HepG2 (cell line): Measurements from ENCODE around the gene SETD7. TPM values are rescaled to one million over a fixed set of nuclear protein-coding genes. Genes with fewer than 3 reads are reported as not detected.

Experiments used
- ATAC-seq: fragments of 200-7000 bp; cut with Tn5 transposase; 3 replicates; pipeline ENCODE4 v1.9.1; 2020; ENCODE audit warnings: mild to moderate bottlenecking, moderate library complexity
- BruUV-seq: library from RNA; stranded (reverse); fragments of 400-500 nt; replicated peaks from 2 replicates; lab custom pipeline; 2021; lab: Mats Ljungman, UMichigan
- CTCF ChIA-PET: fragments of 300-600 bp; formaldehyde crosslinking; extraction: SDS; loops from one replicate; lab custom pipeline; 2021; ENCODE audit warnings: low total read pairs, inconsistent platforms, low intra/inter-chr PET ratio; lab: Yijun Ruan, JAX
- POLR2A ChIA-PET: fragments of 350-600 bp; sonication (Branson Sonifier 250); formaldehyde crosslinking; loops from one replicate; lab custom pipeline; 2020; ENCODE audit warnings: antibody characterized with exemption, inconsistent platforms; lab: Yijun Ruan, JAX
- DNase-seq: peaks from one replicate; pipeline ENCODE4 v3.0.0-alpha.2; 2015; ENCODE audit warnings: low spot score
- FAIRE-seq: peaks from 3 replicates; lab custom pipeline; 2011; peaks lifted over from hg19 to GRCh38; lab: Jason Lieb, UNC
- H2AFZ ChIP-seq: one replicate; pipeline ENCODE4 v1.6.1; 2011; ENCODE audit warnings: low read length, inconsistent platforms
- H3K27ac ChIP-seq: fragments of 300-600 bp; 3 replicates; pipeline ENCODE4 v1.8.0; 2011; ENCODE audit warnings: mixed run types, mild to moderate bottlenecking, mixed read lengths, low read length, inconsistent platforms; ENCODE audit not compliant: insufficient read depth; ENCODE audit errors: extremely low read length
- H3K27me3 ChIP-seq, 2 experiments: fragments of 200-600 bp in 1 of 2; 2 replicates in 1 of 2; 3 replicates in 1 of 2; pipeline versions ENCODE4 v1.6.0 to v1.8.0; 2011; ENCODE audit warnings: low read length in 2 of 2, mild to moderate bottlenecking in 2 of 2, moderate library complexity in 2 of 2, inconsistent platforms in 1 of 2; ENCODE audit not compliant: insufficient read depth in 2 of 2, control insufficient read depth in 1 of 2
- H3K36me3 ChIP-seq, 2 experiments: fragments of 200-600 bp in 1 of 2; replicated peaks in 1 of 2; 2 replicates in 1 of 2; 3 replicates in 1 of 2; pipeline versions ENCODE4 v1.5.1 to v1.8.0; 2011; ENCODE audit warnings: low read length in 2 of 2, inconsistent platforms in 1 of 2; ENCODE audit not compliant: insufficient read depth in 2 of 2, control insufficient read depth in 1 of 2
- H3K4me1 ChIP-seq: 2 replicates; pipeline ENCODE4 v1.5.1; 2012; ENCODE audit warnings: low read length, inconsistent platforms; ENCODE audit not compliant: insufficient read depth
- H3K4me2 ChIP-seq: 2 replicates; pipeline ENCODE4 v1.6.0; 2011; ENCODE audit warnings: low read depth, low read length, inconsistent platforms
- H3K4me3 ChIP-seq, 3 experiments: fragments of 200-600 bp in 1 of 3; sonication (generic), shearing (Covaris generic) in 1 of 3; replicated peaks in 1 of 3; 2 replicates each; pipeline ENCODE4 v1.5.1; 2011 to 2016; ENCODE audit warnings: low read length in 3 of 3, inconsistent platforms in 2 of 3, low read depth in 2 of 3, mild to moderate bottlenecking in 2 of 3, control low read depth in 1 of 3, mixed read lengths in 1 of 3; ENCODE audit not compliant: insufficient read depth in 1 of 3
- H3K79me2 ChIP-seq: one replicate; pipeline ENCODE4 v1.6.1; 2011; ENCODE audit warnings: low read length, inconsistent platforms; ENCODE audit not compliant: insufficient read depth
- H3K9ac ChIP-seq: 2 replicates; pipeline ENCODE4 v1.6.0; 2011; ENCODE audit warnings: mild to moderate bottlenecking, low read depth, low read length, inconsistent platforms; ENCODE audit not compliant: insufficient read depth
- H3K9me3 ChIP-seq: 2 replicates; pipeline ENCODE4 v1.5.1; 2012; ENCODE audit warnings: mild to moderate bottlenecking, low read length
- H4K20me1 ChIP-seq: 2 replicates; pipeline ENCODE4 v1.6.0; 2011; ENCODE audit warnings: inconsistent platforms, mild to moderate bottlenecking, low read length, moderate library complexity; ENCODE audit not compliant: insufficient read depth
- AGO1 ChIP-seq: fragments of 200-400 bp; formaldehyde crosslinking; IDR thresholded peaks from 2 replicates; pipeline ENCODE4 v1.6.1; 2017; ENCODE audit warnings: mild to moderate bottlenecking, low read depth, low read length, moderate library complexity; ENCODE audit not compliant: poor library complexity, severe bottlenecking
- ETV5 ChIP-seq: IDR thresholded peaks from 2 replicates; pipeline ENCODE4 v1.6.1; 2018; ENCODE audit warnings: missing biosample characterization, missing genetic modification reagents, inconsistent platforms, borderline replicate concordance
- HMG20A ChIP-seq: IDR thresholded peaks from 2 replicates; pipeline ENCODE4 v1.6.1; 2016; ENCODE audit warnings: borderline replicate concordance
- MAFF ChIP-seq: IDR thresholded peaks from 2 replicates; pipeline ENCODE4 v1.6.1; 2011; ENCODE audit warnings: low read depth, low read length, improper control_type of control experiment
- MAFK ChIP-seq, 2 experiments: IDR thresholded peaks in 1 of 2; conservative IDR thresholded peaks in 1 of 2; 2 replicates each; pipeline ENCODE4 v1.6.1; 2011; ENCODE audit warnings: improper control_type of control experiment in 2 of 2, low read length in 2 of 2
- MTA3 ChIP-seq: sonication (generic); formaldehyde crosslinking; IDR thresholded peaks from 2 replicates; pipeline ENCODE4 v1.4.0; 2020; ENCODE audit warnings: missing genetic modification reagents
- SOX13 ChIP-seq, 3 experiments: fragments of 450-650 bp in 1 of 3; sonication (generic) in 1 of 3; formaldehyde crosslinking in 1 of 3; IDR thresholded peaks in 2 of 3; conservative IDR thresholded peaks in 1 of 3; 2 replicates each; pipeline versions ENCODE4 v1.5.0 to v1.6.1; 2016 to 2020; ENCODE audit warnings: antibody characterized with exemption in 1 of 3, mild to moderate bottlenecking in 1 of 3, missing compliant biosample characterization in 1 of 3, missing genetic modification reagents in 1 of 3, moderate library complexity in 1 of 3
- SOX5 ChIP-seq: IDR thresholded peaks from 2 replicates; pipeline ENCODE4 v1.6.1; 2016; ENCODE audit warnings: borderline replicate concordance
- ZNF430 ChIP-seq: sonication (generic); formaldehyde crosslinking; IDR thresholded peaks from 2 replicates; pipeline ENCODE4 v1.9.0; 2021; ENCODE audit warnings: mild to moderate bottlenecking, missing genetic modification reagents
- ZNF460 ChIP-seq: sonication (generic); formaldehyde crosslinking; IDR thresholded peaks from 2 replicates; pipeline ENCODE4 v1.5.1; 2020; ENCODE audit warnings: missing genetic modification reagents, mild to moderate bottlenecking, borderline replicate concordance
- WGBS: methylation state at CpG from one replicate; pipeline ENCODE4 v1.1.6; 2017; ENCODE audit warnings: low lambda C conversion rate; 5-methylcytosine and 5-hydroxymethylcytosine counted together
- in situ Hi-C: cut with HindIII; loops from 2 replicates; pipeline ENCODE4 v1.10.0; 2017; ENCODE audit warnings: low pct_unique_long_range_greater_than_20kb; ENCODE audit not compliant: extremely low pct_ligation_motif_present
- intact Hi-C: fragments of 100-400 bp; cut with micrococcal nuclease; formaldehyde crosslinking; loops from one replicate; pipeline ENCODE4 v1.10.0; 2022; ENCODE audit not compliant: unreplicated experiment
- polyA plus RNA-seq, 8 experiments: library from polyadenylated mRNA; depleted of rRNA in 3 of 8; stranded (reverse) in 7 of 8; unstranded in 1 of 8; fragments of >200 nt; fragmentation: Illumina TruSeq in 4 of 8; extraction: Trizol in 4 of 8; gene quantifications; 2 replicates each; pipeline versions ENCODE4 v1.2.1 to v1.2.3, GENCODE V29; 2011 to 2016; ENCODE audit warnings: low read depth in 4 of 8, missing spikeins in 1 of 8, mixed read lengths in 1 of 8; ENCODE audit not compliant: insufficient read depth in 1 of 8
- total RNA-seq, 5 experiments: library from RNA; depleted of rRNA; stranded (reverse); fragments of >200 nt; fragmentation: Illumina TruSeq; extraction: Trizol; gene quantifications; 2 replicates each; pipeline ENCODE4 v1.2.3, GENCODE V29; 2016; ENCODE audit warnings: low read depth in 1 of 5
- TF ChIP-seq, protein P1 (sequence below): sonication (generic); formaldehyde crosslinking; IDR thresholded peaks from 2 replicates; pipeline ENCODE4 v1.8.0; 2022; ENCODE audit warnings: mild to moderate bottlenecking, missing genetic modification reagents
- TF ChIP-seq, protein P2 (sequence below): sonication (generic); formaldehyde crosslinking; IDR thresholded peaks from 2 replicates; pipeline ENCODE4 v1.9.0; 2022; ENCODE audit warnings: missing genetic modification reagents, mild to moderate bottlenecking, borderline replicate concordance

Gene SETD7
- total and polyA plus RNA-seq, 2 of the 13 experiments (the other 11 are each of a cell fraction or from before 2014, with no cell fraction given), result 0.08 to 0.22 TPM

DNA sequence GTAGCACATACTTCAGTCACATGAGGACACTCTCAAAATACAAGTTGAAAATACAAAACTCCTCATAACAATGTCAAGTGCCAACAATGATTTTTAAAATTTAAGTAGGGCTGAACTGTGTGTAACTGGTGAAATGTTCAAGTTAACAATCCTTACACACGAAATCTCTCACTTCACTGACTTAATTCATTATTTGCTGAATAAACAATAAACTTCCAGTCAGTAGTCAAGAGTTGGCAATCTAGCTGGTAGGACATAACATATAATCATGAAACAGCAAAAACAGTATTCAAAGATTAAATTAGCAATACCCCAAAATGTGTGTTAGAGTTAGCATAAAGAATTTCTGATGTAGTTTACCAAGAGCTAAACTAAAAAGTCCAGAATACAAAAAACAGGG is 104.0 kb downstream of the SETD7 start:
- Histone ChIP-seq H3K4me2 (peak overlapping the region; percentile 94), H3K9me3 (no peaks in the 10 kb centered on the region), H3K4me1 (peaks cover 48% of the 10 kb centered on the region), H3K9ac (peak overlapping the region; percentile 84), H3K79me2 (peaks cover 41% of the 10 kb centered on the region), H3K36me3 (no peaks in the 10 kb centered on the region), H3K4me3 (peak overlapping the region; percentile 68 to 95 (median 93); a peak in 5 of 6 replicates), H2AFZ (no peak overlapping the region), H4K20me1 (no peaks in the 10 kb centered on the region; the same call in 1 of the 2 replicates), H3K27me3 (no peaks in the 10 kb centered on the region; a peak in 1 of 5 replicates), H3K27ac (peak overlapping the region; percentile 97)
- ChIA-PET CTCF (interaction anchor here (0.8 kb wide), 1 partner anchor 46 kb away, joined by 3 read pairs; no protein-coding TSS in a partner anchor), POLR2A (interaction anchor here (1.3 kb wide), 1 partner anchor 19 kb away, joined by 3 read pairs; no protein-coding TSS in a partner anchor)
- BruUV-seq, result no TSS peak
- in situ Hi-C loops (no loop called here), intact Hi-C loops (loop anchor here (5.0 kb wide), 1 partner anchor 150 kb away; the partner anchor contains the start of genes NAA15 and NDUFC1)
- ATAC-seq (no peak), FAIRE-seq (no peak), DNase-seq (no peak)
- 54% methylated on average over 1 of the region's 1 CpG for WGBS
- TF ChIP-seq MTA3 (CRISPR knock-in tag) (no peak), MAFF (peak; percentile 90), MAFK (conservative IDR thresholded peaks at IDR 0.05 in 1 of 2, IDR thresholded peaks at IDR 0.05 in 1 of 2; ENCODE audit: low read length in 2 of 2) (peak; percentile 91 to 92)

DNA sequence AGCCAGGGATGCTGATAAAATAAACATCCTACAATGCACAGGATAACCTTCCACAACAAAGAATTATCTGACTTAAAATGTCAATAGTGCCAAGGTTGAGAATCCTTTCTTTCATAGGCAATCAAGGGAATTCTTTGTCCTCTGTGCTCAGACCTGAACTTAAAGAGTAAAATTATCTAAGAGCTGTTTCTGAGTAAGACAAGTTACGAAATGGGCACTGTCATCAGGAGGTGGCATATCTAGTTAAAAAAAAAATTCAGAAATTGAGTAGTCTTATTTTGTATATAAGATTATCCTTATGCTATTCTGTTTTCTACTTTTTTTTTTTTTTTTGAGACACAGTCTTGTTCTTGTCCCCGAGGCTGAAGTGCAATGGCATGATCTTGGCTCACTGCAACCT is 105.4 kb downstream of the SETD7 start:
- intact Hi-C loops (loop anchor here (5.0 kb wide), 1 partner anchor 148 kb away; the partner anchor contains the start of genes NAA15 and NDUFC1), in situ Hi-C loops (no loop called here)
- Histone ChIP-seq H3K4me2 (no peak overlapping the region), H3K36me3 (no peaks in the 10 kb centered on the region), H2AFZ (no peak overlapping the region), H3K4me3 (no peak overlapping the region), H3K4me1 (peaks cover 38% of the 10 kb centered on the region), H3K9me3 (no peaks in the 10 kb centered on the region), H3K27me3 (no peaks in the 10 kb centered on the region; a peak in 1 of 5 replicates), H3K27ac (no peak overlapping the region), H4K20me1 (no peaks in the 10 kb centered on the region; the same call in 1 of the 2 replicates), H3K9ac (no peak overlapping the region), H3K79me2 (peaks cover 27% of the 10 kb centered on the region)
- 97% methylated on average over 2 of the region's 2 CpGs for WGBS
- ATAC-seq, result no peak
- DNase-seq, result peak; percentile 35
- TF ChIP-seq ZNF430 (no peak), AGO1 (no peak), ZNF460 (CRISPR knock-in tag) (no peak), SOX13 (IDR thresholded peaks at IDR 0.05) (no peak), SOX13 (CRISPR knock-in tag; conservative IDR thresholded peaks at IDR 0.05 in 1 of 2, IDR thresholded peaks at IDR 0.05 in 1 of 2) (peak in 1 of 2 experiments; percentile 39; a peak in 1 of 4 replicates), HMG20A (0 out of 2 replicates have a peak, but pooled peaks have one; percentile 16), ETV5 (CRISPR knock-in tag) (no peak), SOX5 (CRISPR knock-in tag) (no peak)
- TF ChIP-seq, protein P1, sequence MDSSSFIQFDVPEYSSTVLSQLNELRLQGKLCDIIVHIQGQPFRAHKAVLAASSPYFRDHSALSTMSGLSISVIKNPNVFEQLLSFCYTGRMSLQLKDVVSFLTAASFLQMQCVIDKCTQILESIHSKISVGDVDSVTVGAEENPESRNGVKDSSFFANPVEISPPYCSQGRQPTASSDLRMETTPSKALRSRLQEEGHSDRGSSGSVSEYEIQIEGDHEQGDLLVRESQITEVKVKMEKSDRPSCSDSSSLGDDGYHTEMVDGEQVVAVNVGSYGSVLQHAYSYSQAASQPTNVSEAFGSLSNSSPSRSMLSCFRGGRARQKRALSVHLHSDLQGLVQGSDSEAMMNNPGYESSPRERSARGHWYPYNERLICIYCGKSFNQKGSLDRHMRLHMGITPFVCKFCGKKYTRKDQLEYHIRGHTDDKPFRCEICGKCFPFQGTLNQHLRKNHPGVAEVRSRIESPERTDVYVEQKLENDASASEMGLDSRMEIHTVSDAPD (CRISPR knock-in tag), result no peak
- TF ChIP-seq, protein P2, sequence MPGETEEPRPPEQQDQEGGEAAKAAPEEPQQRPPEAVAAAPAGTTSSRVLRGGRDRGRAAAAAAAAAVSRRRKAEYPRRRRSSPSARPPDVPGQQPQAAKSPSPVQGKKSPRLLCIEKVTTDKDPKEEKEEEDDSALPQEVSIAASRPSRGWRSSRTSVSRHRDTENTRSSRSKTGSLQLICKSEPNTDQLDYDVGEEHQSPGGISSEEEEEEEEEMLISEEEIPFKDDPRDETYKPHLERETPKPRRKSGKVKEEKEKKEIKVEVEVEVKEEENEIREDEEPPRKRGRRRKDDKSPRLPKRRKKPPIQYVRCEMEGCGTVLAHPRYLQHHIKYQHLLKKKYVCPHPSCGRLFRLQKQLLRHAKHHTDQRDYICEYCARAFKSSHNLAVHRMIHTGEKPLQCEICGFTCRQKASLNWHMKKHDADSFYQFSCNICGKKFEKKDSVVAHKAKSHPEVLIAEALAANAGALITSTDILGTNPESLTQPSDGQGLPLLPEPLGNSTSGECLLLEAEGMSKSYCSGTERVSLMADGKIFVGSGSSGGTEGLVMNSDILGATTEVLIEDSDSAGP (CRISPR knock-in tag), result no peak
- POLR2A ChIA-PET, result no interaction called here
- FAIRE-seq, result no peak
- CTCF ChIA-PET, result no interaction called here
- no TSS peak for BruUV-seq
